GM23338 (cell line): ENCODE measurements around the gene AGAP1. TPM values are rescaled to one million over a fixed set of nuclear protein-coding genes. Genes with fewer than 3 reads are reported as not detected.

Experiments used
- ATAC-seq: fragments of 200-7000 bp; cut with Tn5 transposase; 3 replicates; pipeline ENCODE4 v1.9.1; 2020
- DNase-seq: peaks from one replicate; pipeline ENCODE4 v3.0.0-alpha.2; 2015; ENCODE audit warnings: low spot score
- H2AFZ ChIP-seq: fragments of 200-600 bp; sonication (generic); 2 replicates; pipeline ENCODE4 v1.8.0; 2016; ENCODE audit warnings: antibody characterized with exemption, mild to moderate bottlenecking, moderate library complexity
- H3F3A ChIP-seq: fragments of 200-600 bp; sonication (generic); replicated peaks from 2 replicates; pipeline ENCODE4 v1.8.0; 2017; ENCODE audit warnings: antibody characterized with exemption, mixed run types, low read depth
- H3K27ac ChIP-seq: fragments of 200-600 bp; sonication (generic); 2 replicates; pipeline ENCODE4 v1.6.1; 2016; ENCODE audit warnings: low read depth
- H3K27me3 ChIP-seq: fragments of 200-600 bp; sonication (generic); 2 replicates; pipeline ENCODE4 v1.8.0; 2016; ENCODE audit warnings: mild to moderate bottlenecking, mixed run types, moderate library complexity; ENCODE audit not compliant: insufficient read depth
- H3K36me3 ChIP-seq: fragments of 200-600 bp; sonication (generic); 2 replicates; pipeline ENCODE4 v1.8.0; 2016; ENCODE audit warnings: mild to moderate bottlenecking; ENCODE audit not compliant: insufficient read depth
- H3K4me1 ChIP-seq: fragments of 200-600 bp; sonication (generic); 2 replicates; pipeline ENCODE4 v1.8.0; 2016; ENCODE audit warnings: mild to moderate bottlenecking, moderate library complexity; ENCODE audit not compliant: insufficient read depth
- H3K4me2 ChIP-seq: fragments of 200-600 bp; sonication (generic); 2 replicates; pipeline ENCODE4 v1.7.1; 2017; ENCODE audit warnings: mixed run types
- H3K4me3 ChIP-seq: fragments of 200-600 bp; sonication (generic); 2 replicates; pipeline ENCODE4 v1.6.1; 2016; ENCODE audit warnings: mixed run types
- H3K79me2 ChIP-seq: fragments of 200-600 bp; sonication (generic); replicated peaks from 2 replicates; pipeline ENCODE4 v1.8.0; 2017; ENCODE audit warnings: mild to moderate bottlenecking; ENCODE audit not compliant: insufficient read depth
- H3K9me2 ChIP-seq: fragments of 200-600 bp; sonication (generic); 2 replicates; pipeline ENCODE4 v1.8.0; 2017; ENCODE audit not compliant: insufficient read depth
- H4K20me1 ChIP-seq: fragments of 200-600 bp; sonication (generic); replicated peaks from 2 replicates; pipeline ENCODE4 v1.8.0; 2017; ENCODE audit warnings: mild to moderate bottlenecking; ENCODE audit not compliant: insufficient read depth
- H3K27ac Mint-ChIP-seq: 2 replicates; pipeline ENCODE4 v1.8.0; 2020; ENCODE audit warnings: inconsistent platforms, mild to moderate bottlenecking, moderate library complexity, mixed read lengths
- H3K27me3 Mint-ChIP-seq: 3 replicates; pipeline ENCODE4 v1.8.0; 2022; ENCODE audit warnings: low read depth, mild to moderate bottlenecking, moderate library complexity, mixed read lengths, inconsistent platforms; ENCODE audit not compliant: insufficient read depth, poor library complexity
- H3K36me3 Mint-ChIP-seq: 3 replicates; pipeline ENCODE4 v1.8.0; 2021; ENCODE audit warnings: low read depth, mild to moderate bottlenecking, inconsistent platforms, moderate library complexity, mixed read lengths
- H3K4me1 Mint-ChIP-seq: 3 replicates; pipeline ENCODE4 v1.8.0; 2020; ENCODE audit warnings: mild to moderate bottlenecking, inconsistent platforms, mixed read lengths
- H3K4me3 Mint-ChIP-seq: 3 replicates; pipeline ENCODE4 v1.8.0; 2021; ENCODE audit warnings: moderate library complexity, mild to moderate bottlenecking, inconsistent platforms, mixed read lengths
- H3K9me3 Mint-ChIP-seq: 3 replicates; pipeline ENCODE4 v1.8.0; 2020; ENCODE audit warnings: moderate library complexity, mild to moderate bottlenecking, inconsistent platforms, mixed read lengths
- EZH2phosphoT487 ChIP-seq: fragments of 200-600 bp; sonication (generic); IDR thresholded peaks from one replicate; pipeline ENCODE4 v1.8.1; 2018; ENCODE audit warnings: antibody characterized with exemption; ENCODE audit not compliant: unreplicated experiment
- JUNB ChIP-seq: IDR thresholded peaks from one replicate; pipeline ENCODE4 v1.6.1; 2016; ENCODE audit warnings: antibody characterized with exemption; ENCODE audit not compliant: unreplicated experiment
- POLR2AphosphoS5 ChIP-seq: IDR thresholded peaks from 2 replicates; pipeline ENCODE4 v1.6.1; 2016; ENCODE audit warnings: antibody characterized with exemption, low read depth
- REST ChIP-seq: IDR thresholded peaks from one replicate; pipeline ENCODE4 v1.6.1; 2018; ENCODE audit warnings: antibody characterized with exemption; ENCODE audit not compliant: unreplicated experiment
- STAT1 ChIP-seq: IDR thresholded peaks from one replicate; pipeline ENCODE4 v1.6.1; 2016; ENCODE audit warnings: antibody characterized with exemption; ENCODE audit not compliant: unreplicated experiment
- ZNF114 ChIP-seq: fragments of 250-450 bp; sonication (Bioruptor Pico); IDR thresholded peaks from 2 replicates; pipeline ENCODE4 v1.5.0; 2020; ENCODE audit warnings: mild to moderate bottlenecking, moderate library complexity
- polyA plus RNA-seq: library from polyadenylated mRNA; unstranded; fragments of >200 nt; fragmentation: Nextera tagmentation; extraction: Ambion mirVana; gene quantifications from 2 replicates; pipeline ENCODE4 v1.2.1, GENCODE V29; 2016
- total RNA-seq: library from RNA; depleted of rRNA; stranded (reverse); fragments of >200 nt; shearing (Covaris generic); gene quantifications from 2 replicates; pipeline ENCODE4 v1.2.3, GENCODE V29; 2014
- TF ChIP-seq, protein P1 (sequence below): IDR thresholded peaks from 2 replicates; pipeline ENCODE4 v1.6.1; 2016; ENCODE audit warnings: antibody characterized with exemption
- TF ChIP-seq, protein P2 (sequence below): fragments of 250-450 bp; sonication (Bioruptor Pico); IDR thresholded peaks from 2 replicates; pipeline ENCODE4 v1.5.0; 2020; ENCODE audit warnings: mild to moderate bottlenecking, moderate library complexity

The AGAP1 gene
- total and polyA plus RNA-seq, 2 experiments from 2014 or later, result 13.3 to 27.9 TPM

- peaks cover 2% of the 10 kb centered on the region; the same call in 1 of the 2 replicates for H3K4me1 ChIP-seq
- H3K4me1 Mint-ChIP-seq, result peaks cover 11% of the 10 kb centered on the region
- H3K9me2 ChIP-seq, result no peaks in the 10 kb centered on the region
- ATAC-seq, result no peak
- H3K79me2 ChIP-seq, result no peaks in the 10 kb centered on the region
- TF ChIP-seq REST (no peak), ZNF114 (CRISPR knock-in tag) (no peak), EZH2phosphoT487 (no peak), STAT1 (no peak), JUNB (no peak), POLR2AphosphoS5 (no peak)
- TF ChIP-seq, protein P1, sequence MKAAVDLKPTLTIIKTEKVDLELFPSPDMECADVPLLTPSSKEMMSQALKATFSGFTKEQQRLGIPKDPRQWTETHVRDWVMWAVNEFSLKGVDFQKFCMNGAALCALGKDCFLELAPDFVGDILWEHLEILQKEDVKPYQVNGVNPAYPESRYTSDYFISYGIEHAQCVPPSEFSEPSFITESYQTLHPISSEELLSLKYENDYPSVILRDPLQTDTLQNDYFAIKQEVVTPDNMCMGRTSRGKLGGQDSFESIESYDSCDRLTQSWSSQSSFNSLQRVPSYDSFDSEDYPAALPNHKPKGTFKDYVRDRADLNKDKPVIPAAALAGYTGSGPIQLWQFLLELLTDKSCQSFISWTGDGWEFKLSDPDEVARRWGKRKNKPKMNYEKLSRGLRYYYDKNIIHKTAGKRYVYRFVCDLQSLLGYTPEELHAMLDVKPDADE, result no peak
- TF ChIP-seq, protein P2, sequence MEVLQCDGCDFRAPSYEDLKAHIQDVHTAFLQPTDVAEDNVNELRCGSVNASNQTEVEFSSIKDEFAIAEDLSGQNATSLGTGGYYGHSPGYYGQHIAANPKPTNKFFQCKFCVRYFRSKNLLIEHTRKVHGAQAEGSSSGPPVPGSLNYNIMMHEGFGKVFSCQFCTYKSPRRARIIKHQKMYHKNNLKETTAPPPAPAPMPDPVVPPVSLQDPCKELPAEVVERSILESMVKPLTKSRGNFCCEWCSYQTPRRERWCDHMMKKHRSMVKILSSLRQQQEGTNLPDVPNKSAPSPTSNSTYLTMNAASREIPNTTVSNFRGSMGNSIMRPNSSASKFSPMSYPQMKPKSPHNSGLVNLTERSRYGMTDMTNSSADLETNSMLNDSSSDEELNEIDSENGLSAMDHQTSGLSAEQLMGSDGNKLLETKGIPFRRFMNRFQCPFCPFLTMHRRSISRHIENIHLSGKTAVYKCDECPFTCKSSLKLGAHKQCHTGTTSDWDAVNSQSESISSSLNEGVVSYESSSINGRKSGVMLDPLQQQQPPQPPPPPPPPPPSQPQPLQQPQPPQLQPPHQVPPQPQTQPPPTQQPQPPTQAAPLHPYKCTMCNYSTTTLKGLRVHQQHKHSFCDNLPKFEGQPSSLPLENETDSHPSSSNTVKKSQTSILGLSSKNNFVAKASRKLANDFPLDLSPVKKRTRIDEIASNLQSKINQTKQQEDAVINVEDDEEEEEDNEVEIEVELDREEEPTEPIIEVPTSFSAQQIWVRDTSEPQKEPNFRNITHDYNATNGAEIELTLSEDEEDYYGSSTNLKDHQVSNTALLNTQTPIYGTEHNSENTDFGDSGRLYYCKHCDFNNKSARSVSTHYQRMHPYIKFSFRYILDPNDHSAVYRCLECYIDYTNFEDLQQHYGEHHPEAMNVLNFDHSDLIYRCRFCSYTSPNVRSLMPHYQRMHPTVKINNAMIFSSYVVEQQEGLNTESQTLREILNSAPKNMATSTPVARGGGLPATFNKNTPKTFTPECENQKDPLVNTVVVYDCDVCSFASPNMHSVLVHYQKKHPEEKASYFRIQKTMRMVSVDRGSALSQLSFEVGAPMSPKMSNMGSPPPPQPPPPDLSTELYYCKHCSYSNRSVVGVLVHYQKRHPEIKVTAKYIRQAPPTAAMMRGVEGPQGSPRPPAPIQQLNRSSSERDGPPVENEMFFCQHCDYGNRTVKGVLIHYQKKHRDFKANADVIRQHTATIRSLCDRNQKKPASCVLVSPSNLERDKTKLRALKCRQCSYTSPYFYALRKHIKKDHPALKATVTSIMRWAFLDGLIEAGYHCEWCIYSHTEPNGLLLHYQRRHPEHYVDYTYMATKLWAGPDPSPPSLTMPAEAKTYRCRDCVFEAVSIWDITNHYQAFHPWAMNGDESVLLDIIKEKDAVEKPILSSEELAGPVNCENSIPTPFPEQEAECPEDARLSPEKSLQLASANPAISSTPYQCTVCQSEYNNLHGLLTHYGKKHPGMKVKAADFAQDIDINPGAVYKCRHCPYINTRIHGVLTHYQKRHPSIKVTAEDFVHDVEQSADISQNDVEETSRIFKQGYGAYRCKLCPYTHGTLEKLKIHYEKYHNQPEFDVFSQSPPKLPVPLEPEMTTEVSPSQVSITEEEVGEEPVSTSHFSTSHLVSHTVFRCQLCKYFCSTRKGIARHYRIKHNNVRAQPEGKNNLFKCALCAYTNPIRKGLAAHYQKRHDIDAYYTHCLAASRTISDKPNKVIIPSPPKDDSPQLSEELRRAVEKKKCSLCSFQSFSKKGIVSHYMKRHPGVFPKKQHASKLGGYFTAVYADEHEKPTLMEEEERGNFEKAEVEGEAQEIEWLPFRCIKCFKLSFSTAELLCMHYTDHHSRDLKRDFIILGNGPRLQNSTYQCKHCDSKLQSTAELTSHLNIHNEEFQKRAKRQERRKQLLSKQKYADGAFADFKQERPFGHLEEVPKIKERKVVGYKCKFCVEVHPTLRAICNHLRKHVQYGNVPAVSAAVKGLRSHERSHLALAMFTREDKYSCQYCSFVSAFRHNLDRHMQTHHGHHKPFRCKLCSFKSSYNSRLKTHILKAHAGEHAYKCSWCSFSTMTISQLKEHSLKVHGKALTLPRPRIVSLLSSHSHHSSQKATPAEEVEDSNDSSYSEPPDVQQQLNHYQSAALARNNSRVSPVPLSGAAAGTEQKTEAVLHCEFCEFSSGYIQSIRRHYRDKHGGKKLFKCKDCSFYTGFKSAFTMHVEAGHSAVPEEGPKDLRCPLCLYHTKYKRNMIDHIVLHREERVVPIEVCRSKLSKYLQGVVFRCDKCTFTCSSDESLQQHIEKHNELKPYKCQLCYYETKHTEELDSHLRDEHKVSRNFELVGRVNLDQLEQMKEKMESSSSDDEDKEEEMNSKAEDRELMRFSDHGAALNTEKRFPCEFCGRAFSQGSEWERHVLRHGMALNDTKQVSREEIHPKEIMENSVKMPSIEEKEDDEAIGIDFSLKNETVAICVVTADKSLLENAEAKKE, result no peak
- H3K27ac ChIP-seq, result no peak overlapping the region
- no peak overlapping the region for H3K27ac Mint-ChIP-seq
- H3K27me3 Mint-ChIP-seq, result peaks cover 3% of the 10 kb centered on the region
- no peaks in the 10 kb centered on the region for H3F3A ChIP-seq
- no peak overlapping the region for H3K4me3 ChIP-seq
- H3K36me3 ChIP-seq, result no peaks in the 10 kb centered on the region
- no peak overlapping the region for H3K4me3 Mint-ChIP-seq
- H3K27me3 ChIP-seq, result no peaks in the 10 kb centered on the region
- no peaks in the 10 kb centered on the region; the same call in none of the 2 replicates for H4K20me1 ChIP-seq
- H3K9me3 Mint-ChIP-seq, result no peaks in the 10 kb centered on the region
- H3K36me3 Mint-ChIP-seq, result peaks cover 14% of the 10 kb centered on the region; the same call in 1 of the 3 replicates
- H3K4me2 ChIP-seq, result no peak overlapping the region
- no peak for DNase-seq
- no peak overlapping the region for H2AFZ ChIP-seq
These were observed 274.8 kb downstream of the AGAP1 start for GRCh38 chr2:235768606-235769005.
